A673 (cell line): ENCODE results near the gene UST. TPM values are rescaled to one million over a fixed set of nuclear protein-coding genes. Genes with fewer than 3 reads are reported as not detected.
"Not testable (repeated sequence)": the region's sequence is repeated elsewhere in the genome, so short reads cannot be mapped to it uniquely, and the experiment has no call there.

Experiments
- BruUV-seq: library from RNA; stranded (reverse); fragments of 400-500 nt; replicated peaks from 2 replicates; lab custom pipeline; 2021; lab: Mats Ljungman, UMichigan
- CTCF ChIA-PET: fragments of 300-600 bp; sonication (Branson Sonifier 250); formaldehyde crosslinking; loops from one replicate; lab custom pipeline; 2022; ENCODE audit warnings: antibody characterized with exemption; lab: Charles Lee
- POLR2A ChIA-PET: fragments of 300-600 bp; sonication (Branson Sonifier 250); formaldehyde crosslinking; loops from one replicate; lab custom pipeline; 2022; ENCODE audit warnings: antibody characterized with exemption; ENCODE audit not compliant: low non-redundant PET; lab: Charles Lee
- DNase-seq: peaks from one replicate; pipeline ENCODE4 v3.0.0-alpha.2; 2015; ENCODE audit warnings: low spot score
- H3K27ac ChIP-seq: fragments of 200-600 bp; sonication (generic); 2 replicates; pipeline ENCODE4 v1.5.1; 2016; ENCODE audit warnings: mixed run types, low read depth, mild to moderate bottlenecking, mixed read lengths, antibody characterized with exemption, low read length; ENCODE audit not compliant: poor library complexity, severe bottlenecking
- H3K27me3 ChIP-seq: fragments of 200-600 bp; sonication (generic); replicated peaks from 2 replicates; pipeline ENCODE4 v1.6.1; 2017; ENCODE audit warnings: mixed run types, low read depth, mild to moderate bottlenecking, mixed read lengths, antibody characterized with exemption, low read length; ENCODE audit not compliant: insufficient read depth, poor library complexity
- H3K36me3 ChIP-seq: fragments of 200-600 bp; sonication (generic); 2 replicates; pipeline ENCODE4 v1.6.1; 2016; ENCODE audit warnings: mixed run types, mild to moderate bottlenecking, mixed read lengths, antibody characterized with exemption, low read length; ENCODE audit not compliant: insufficient read depth, poor library complexity, severe bottlenecking
- H3K4me1 ChIP-seq: fragments of 200-600 bp; sonication (generic); 2 replicates; pipeline ENCODE4 v1.6.1; 2017; ENCODE audit warnings: mixed run types, mild to moderate bottlenecking, mixed read lengths, antibody characterized with exemption, low read length; ENCODE audit not compliant: insufficient read depth, poor library complexity, severe bottlenecking
- H3K4me3 ChIP-seq: fragments of 200-600 bp; sonication (generic); 2 replicates; pipeline ENCODE4 v1.5.1; 2016; ENCODE audit warnings: low read depth, mixed run types, mild to moderate bottlenecking, mixed read lengths, low read length; ENCODE audit not compliant: poor library complexity, severe bottlenecking
- H3K9me3 ChIP-seq: fragments of 200-600 bp; sonication (generic); 2 replicates; pipeline ENCODE4 v1.6.1; 2016; ENCODE audit warnings: mixed run types, low read depth, mild to moderate bottlenecking, mixed read lengths, antibody characterized with exemption, low read length; ENCODE audit not compliant: poor library complexity, severe bottlenecking
- EZH2 ChIP-seq: fragments of 200-600 bp; sonication (generic); IDR thresholded peaks from 2 replicates; pipeline ENCODE4 v1.6.1; 2017; ENCODE audit warnings: borderline replicate concordance, low read depth, mild to moderate bottlenecking, mixed read lengths, antibody characterized with exemption, low read length; ENCODE audit not compliant: poor library complexity, severe bottlenecking
- intact Hi-C: fragments of 100-400 bp; cut with micrococcal nuclease; formaldehyde crosslinking; loops from one replicate; pipeline ENCODE4 v1.10.0; 2022; ENCODE audit not compliant: unreplicated experiment
- total RNA-seq: library from RNA; stranded (reverse); gene quantifications from 2 replicates; pipeline ENCODE4 v1.2.3, GENCODE V29; 2021
- TF ChIP-seq, protein P1 (sequence below): fragments of 300-800, 200-600 bp; sonication (generic); conservative IDR thresholded peaks from 2 replicates; pipeline ENCODE4 v1.5.1; 2017; ENCODE audit warnings: low read depth, mild to moderate bottlenecking, antibody characterized with exemption, low read length, moderate library complexity, mixed read lengths

UST gene
- total RNA-seq, 1 experiment from 2014 or later, result 1.5 TPM

DNA sequence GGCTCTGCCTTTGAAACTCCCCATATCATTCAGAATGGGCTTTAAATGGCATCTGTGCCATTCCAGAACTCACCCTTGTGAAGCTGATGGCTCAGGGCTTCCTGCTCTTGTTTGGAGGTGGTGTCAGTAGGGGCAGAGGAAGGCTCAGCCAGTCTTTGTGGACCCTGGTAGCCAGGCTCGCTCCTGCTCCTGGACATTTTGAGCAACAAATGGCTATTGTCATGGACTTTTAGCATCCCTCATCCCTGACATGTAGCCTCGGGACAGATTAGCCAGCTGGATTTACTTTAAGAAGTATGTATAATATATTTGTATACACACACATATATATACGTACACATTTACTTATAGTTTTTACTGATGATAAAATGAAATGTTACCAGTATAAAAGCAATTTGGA is 104.1 kb downstream of the UST start:
- no peak for DNase-seq
- Histone ChIP-seq H3K4me3 (no peak overlapping the region), H3K27ac (no peak overlapping the region), H3K36me3 (no peaks in the 10 kb centered on the region), H3K9me3 (no peaks in the 10 kb centered on the region), H3K4me1 (no peaks in the 10 kb centered on the region), H3K27me3 (no peaks in the 10 kb centered on the region)
- no TSS peak for BruUV-seq
- ChIA-PET POLR2A (no interaction called here), CTCF (no interaction called here)
- intact Hi-C loops, result no loop called here
- TF ChIP-seq, protein P1, sequence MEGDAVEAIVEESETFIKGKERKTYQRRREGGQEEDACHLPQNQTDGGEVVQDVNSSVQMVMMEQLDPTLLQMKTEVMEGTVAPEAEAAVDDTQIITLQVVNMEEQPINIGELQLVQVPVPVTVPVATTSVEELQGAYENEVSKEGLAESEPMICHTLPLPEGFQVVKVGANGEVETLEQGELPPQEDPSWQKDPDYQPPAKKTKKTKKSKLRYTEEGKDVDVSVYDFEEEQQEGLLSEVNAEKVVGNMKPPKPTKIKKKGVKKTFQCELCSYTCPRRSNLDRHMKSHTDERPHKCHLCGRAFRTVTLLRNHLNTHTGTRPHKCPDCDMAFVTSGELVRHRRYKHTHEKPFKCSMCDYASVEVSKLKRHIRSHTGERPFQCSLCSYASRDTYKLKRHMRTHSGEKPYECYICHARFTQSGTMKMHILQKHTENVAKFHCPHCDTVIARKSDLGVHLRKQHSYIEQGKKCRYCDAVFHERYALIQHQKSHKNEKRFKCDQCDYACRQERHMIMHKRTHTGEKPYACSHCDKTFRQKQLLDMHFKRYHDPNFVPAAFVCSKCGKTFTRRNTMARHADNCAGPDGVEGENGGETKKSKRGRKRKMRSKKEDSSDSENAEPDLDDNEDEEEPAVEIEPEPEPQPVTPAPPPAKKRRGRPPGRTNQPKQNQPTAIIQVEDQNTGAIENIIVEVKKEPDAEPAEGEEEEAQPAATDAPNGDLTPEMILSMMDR, result no peak
- TF ChIP-seq EZH2, result no peak

DNA sequence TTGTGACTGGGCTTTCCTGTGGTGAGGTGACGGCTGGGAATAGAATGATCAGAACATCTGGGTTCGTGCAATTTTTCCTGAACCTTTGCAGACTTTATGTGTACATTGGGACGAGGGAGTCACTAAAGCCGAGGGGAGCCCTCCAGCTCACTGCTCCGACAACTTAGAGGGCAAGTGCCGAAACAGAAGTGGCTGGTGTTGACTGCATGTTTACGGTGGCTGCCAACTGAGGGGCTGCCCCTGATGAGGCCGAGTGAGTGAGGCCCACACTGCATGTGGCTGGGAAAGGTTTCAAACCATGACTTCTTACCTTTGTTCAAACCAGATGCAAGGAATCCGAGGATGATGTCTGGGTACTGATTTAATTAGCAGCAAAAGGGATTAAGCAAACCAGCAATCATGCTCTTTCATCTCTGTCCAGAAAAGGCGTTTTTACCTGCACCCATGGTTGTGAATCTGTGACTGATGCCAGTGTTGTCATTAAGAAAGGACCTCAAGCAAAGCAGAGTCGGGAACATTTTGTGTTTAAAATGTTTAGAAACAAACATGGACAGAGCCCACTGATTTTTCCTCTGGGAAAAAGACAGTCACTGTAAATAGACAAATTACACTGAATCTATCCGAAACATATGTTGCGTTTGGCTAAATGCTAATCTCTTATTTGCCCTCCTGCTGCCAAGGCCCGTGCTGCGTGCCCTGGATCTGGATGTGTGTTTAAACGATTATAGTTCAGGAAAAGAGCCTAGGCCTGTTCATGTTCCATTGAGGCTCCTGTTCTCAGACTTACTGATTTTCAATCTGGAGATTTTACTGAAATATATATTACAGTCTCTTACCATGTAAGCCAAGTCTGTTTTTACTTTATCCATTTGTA is 105.1 kb downstream of the UST start:
- Histone ChIP-seq H3K27ac (no peak overlapping the region), H3K4me1 (no peaks in the 10 kb centered on the region), H3K4me3 (no peak overlapping the region), H3K27me3 (no peaks in the 10 kb centered on the region), H3K9me3 (no peaks in the 10 kb centered on the region), H3K36me3 (no peaks in the 10 kb centered on the region)
- TF ChIP-seq, protein P1, result no peak
- TF ChIP-seq EZH2, result no peak
- no TSS peak for BruUV-seq
- DNase-seq, result no peak
- intact Hi-C loops, result no loop called here
- CTCF ChIA-PET, result no interaction called here
- POLR2A ChIA-PET, result no interaction called here

DNA sequence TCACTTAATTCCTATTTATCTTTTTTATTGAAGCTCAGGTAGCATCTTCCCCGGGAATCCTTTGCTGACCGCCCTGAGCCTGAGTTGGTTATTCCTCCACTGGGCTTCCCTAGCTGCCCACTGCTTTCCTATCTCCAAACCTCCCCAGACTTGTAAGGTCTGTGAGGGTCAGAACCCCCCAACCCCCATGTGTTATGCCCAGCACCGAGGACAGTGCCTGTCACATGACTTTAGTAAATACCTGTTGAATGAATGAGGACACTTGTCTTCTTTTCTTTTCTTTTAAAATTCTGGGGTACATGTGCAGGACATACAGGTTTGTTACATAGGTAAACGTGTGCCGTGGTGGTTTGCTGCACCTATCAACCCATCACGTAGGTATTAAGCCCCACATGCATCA is 105.9 kb downstream of the UST start:
- H3K4me1 ChIP-seq, result no peaks in the 10 kb centered on the region
- no peaks in the 10 kb centered on the region for H3K36me3 ChIP-seq
- H3K27ac ChIP-seq, result no peak overlapping the region
- CTCF ChIA-PET, result no interaction called here
- POLR2A ChIA-PET, result no interaction called here
- intact Hi-C loops, result no loop called here
- DNase-seq, result no peak
- no peaks in the 10 kb centered on the region for H3K27me3 ChIP-seq
- no peak overlapping the region for H3K4me3 ChIP-seq
- H3K9me3 ChIP-seq, result no peaks in the 10 kb centered on the region
- BruUV-seq, result no TSS peak
- TF ChIP-seq, protein P1, result no peak
- TF ChIP-seq EZH2, result no peak

- CTCF ChIA-PET, intact Hi-C loops, H3K4me3 ChIP-seq, H3K4me1 ChIP-seq, DNase-seq, H3K27me3 ChIP-seq, H3K36me3 ChIP-seq, POLR2A ChIA-PET, BruUV-seq, H3K9me3 ChIP-seq, H3K27ac ChIP-seq: not testable (repeated sequence)
These were observed 106.3 kb downstream of the UST start for GRCh38 chr6:148853113-148853512.
